Astrocyte (in vitro differentiated cells and primary cell): ENCODE data around the gene ARL6IP5.

Experiments used
- EZH2 ChIP-seq: IDR thresholded peaks from 2 replicates; pipeline ENCODE4 v1.6.1; 2012; ENCODE audit warnings: mild to moderate bottlenecking, low read length, inconsistent platforms; ENCODE audit not compliant: insufficient read depth
- TF ChIP-seq, protein P1 (sequence below): IDR thresholded peaks from 2 replicates; pipeline ENCODE4 v1.5.1; 2011; ENCODE audit warnings: low read depth, mild to moderate bottlenecking, inconsistent platforms, low read length, moderate library complexity; ENCODE audit not compliant: insufficient read depth

GRCh38 chr3:69113536-69113935 is 28.8 kb downstream of the ARL6IP5 start:
- TF ChIP-seq, protein P1, sequence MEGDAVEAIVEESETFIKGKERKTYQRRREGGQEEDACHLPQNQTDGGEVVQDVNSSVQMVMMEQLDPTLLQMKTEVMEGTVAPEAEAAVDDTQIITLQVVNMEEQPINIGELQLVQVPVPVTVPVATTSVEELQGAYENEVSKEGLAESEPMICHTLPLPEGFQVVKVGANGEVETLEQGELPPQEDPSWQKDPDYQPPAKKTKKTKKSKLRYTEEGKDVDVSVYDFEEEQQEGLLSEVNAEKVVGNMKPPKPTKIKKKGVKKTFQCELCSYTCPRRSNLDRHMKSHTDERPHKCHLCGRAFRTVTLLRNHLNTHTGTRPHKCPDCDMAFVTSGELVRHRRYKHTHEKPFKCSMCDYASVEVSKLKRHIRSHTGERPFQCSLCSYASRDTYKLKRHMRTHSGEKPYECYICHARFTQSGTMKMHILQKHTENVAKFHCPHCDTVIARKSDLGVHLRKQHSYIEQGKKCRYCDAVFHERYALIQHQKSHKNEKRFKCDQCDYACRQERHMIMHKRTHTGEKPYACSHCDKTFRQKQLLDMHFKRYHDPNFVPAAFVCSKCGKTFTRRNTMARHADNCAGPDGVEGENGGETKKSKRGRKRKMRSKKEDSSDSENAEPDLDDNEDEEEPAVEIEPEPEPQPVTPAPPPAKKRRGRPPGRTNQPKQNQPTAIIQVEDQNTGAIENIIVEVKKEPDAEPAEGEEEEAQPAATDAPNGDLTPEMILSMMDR = no peak
- no peak for TF ChIP-seq EZH2
